Erythroblast (primary cell): ENCODE results near the gene PCDH1.

Experiments used
- GATA1 ChIP-seq: IDR thresholded peaks from 2 replicates; pipeline ENCODE4 v1.6.1; 2011; ENCODE audit warnings: low read depth, mild to moderate bottlenecking, control low read depth, low read length, moderate library complexity
- POLR2A ChIP-seq: IDR thresholded peaks from 2 replicates; pipeline ENCODE4 v1.6.1; 2011; ENCODE audit warnings: mild to moderate bottlenecking, low read length

DNA sequence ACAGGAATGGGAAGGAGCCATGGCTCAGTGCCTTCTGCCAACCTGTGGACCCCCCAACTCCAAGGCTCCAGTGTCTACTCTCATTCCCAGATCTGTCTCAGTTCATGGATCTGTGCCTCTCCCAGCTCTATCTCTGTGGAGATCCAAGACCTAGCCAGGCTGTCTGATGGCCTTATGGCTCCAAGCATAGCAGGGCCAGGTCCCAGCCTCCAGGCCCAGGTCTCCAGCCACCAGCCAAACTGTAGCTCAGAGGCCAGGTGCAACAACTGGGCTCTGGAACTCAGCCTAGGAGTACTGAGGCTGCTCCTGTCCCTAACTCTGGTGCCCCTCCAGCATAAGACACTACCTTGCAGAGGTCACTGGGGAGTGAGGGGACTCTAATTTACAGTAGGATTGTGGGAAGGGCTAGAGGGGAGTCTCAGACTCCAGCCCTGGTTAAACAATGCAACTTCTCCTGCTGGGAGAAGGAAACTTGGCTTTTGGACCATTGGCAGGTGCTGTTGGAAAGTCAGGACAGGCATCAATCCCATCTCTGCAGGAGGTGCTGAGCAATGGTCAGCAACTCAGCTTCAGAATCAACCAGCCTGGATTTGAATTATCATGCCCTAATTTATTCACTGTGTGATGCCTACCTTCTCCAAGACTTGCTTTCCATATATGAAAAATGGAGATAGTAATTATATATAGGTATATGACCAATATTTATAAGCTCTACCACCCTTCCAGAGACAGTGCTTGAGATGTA is 63.0 kb downstream of the PCDH1 start:
- TF ChIP-seq POLR2A (no peak), GATA1 (no peak)
